NCI-H748 (cell line): Measurements from ENCODE around the gene RB1.
"Not testable (repeated sequence)": the region's sequence is repeated elsewhere in the genome, so short reads cannot be mapped to it uniquely, and the experiment has no call there.

Experiments
- DNase-seq: peaks from one replicate; lab custom pipeline; 2025; ENCODE audit not compliant: unreplicated experiment; lab: John Stamatoyannopoulos, UW

RB1 gene

GRCh38 chr13:48297131-48297786, 6.3 kb upstream of the RB1 start:
- no peak for DNase-seq

- no peak for DNase-seq
Observed at GRCh38 chr13:48299591-48299990, 4.0 kb upstream of the RB1 start.

- DNase-seq = no peak
Observed at GRCh38 chr13:48302871-48303358, 636 bp upstream of the RB1 start.

- peak; percentile 54 for DNase-seq
Observed at GRCh38 chr13:48304143-48304876, 759 bp downstream of the RB1 start.

- DNase-seq = no peak
Observed at GRCh38 chr13:48311223-48311622, 7.7 kb downstream of the RB1 start.

- no peak for DNase-seq
Observed at GRCh38 chr13:48315969-48316650, 12.6 kb downstream of the RB1 start.

- DNase-seq = no peak
Observed at GRCh38 chr13:48316826-48317510, 13.4 kb downstream of the RB1 start.

- DNase-seq = no peak
Observed at GRCh38 chr13:48317511-48318376, 14.2 kb downstream of the RB1 start.

- DNase-seq = no peak
Observed at GRCh38 chr13:48318377-48318811, 14.8 kb downstream of the RB1 start.

- DNase-seq = no peak
Observed at GRCh38 chr13:48318821-48319511, 15.4 kb downstream of the RB1 start.

GRCh38 chr13:48319531-48320398, 16.2 kb downstream of the RB1 start:
- no peak for DNase-seq

GRCh38 chr13:48320399-48320790, 16.8 kb downstream of the RB1 start:
- DNase-seq = no peak

- DNase-seq = no peak
Observed at GRCh38 chr13:48320891-48321510, 17.4 kb downstream of the RB1 start.

GRCh38 chr13:48322294-48322693, 18.7 kb downstream of the RB1 start:
- no peak for DNase-seq

GRCh38 chr13:48333976-48334375, 30.4 kb downstream of the RB1 start:
- no peak for DNase-seq

- DNase-seq = peak; percentile 40
Observed at GRCh38 chr13:48334534-48335127, 31.1 kb downstream of the RB1 start.

GRCh38 chr13:48339198-48339597, 35.6 kb downstream of the RB1 start:
- not testable (repeated sequence) for DNase-seq

- no peak for DNase-seq
Observed at GRCh38 chr13:48344264-48344663, 40.7 kb downstream of the RB1 start.
